Natural killer cell (primary cell): ENCODE results near the gene USP10. TPM values are rescaled to one million over a fixed set of nuclear protein-coding genes. Genes with fewer than 3 reads are reported as not detected.
A peak's percentile ranks its signal among the peaks of the same experiment; 100 is the strongest.

Experiments
- ATAC-seq, 3 donors: fragments of 150-1000 bp in 2 of 3; fragments of 200-7000 bp in 1 of 3; cut with Tn5 transposase; 1 replicate in 1 of 3; 2 replicates in 2 of 3; pipeline ENCODE4 v1.10.0; 2021; ENCODE audit warnings: mild to moderate bottlenecking in 2 of 3, moderate library complexity in 2 of 3
- DNase-seq, 2 donors: peaks; one replicate each; pipeline versions ENCODE4 v3.0.0 to v3.0.0-alpha.2; 2013 to 2021; ENCODE audit warnings: mixed read lengths in 1 of 2
- H3K27ac ChIP-seq: one replicate; pipeline ENCODE4 v1.5.1; 2013; ENCODE audit warnings: mild to moderate bottlenecking, low read length
- H3K27me3 ChIP-seq: one replicate; pipeline ENCODE4 v1.6.1; 2013; ENCODE audit warnings: low read length; ENCODE audit not compliant: control insufficient read depth, insufficient read depth
- H3K36me3 ChIP-seq: one replicate; pipeline ENCODE4 v1.6.1; 2013; ENCODE audit warnings: low read length; ENCODE audit not compliant: control insufficient read depth, insufficient read depth
- H3K4me1 ChIP-seq: one replicate; pipeline ENCODE4 v1.6.1; 2013; ENCODE audit warnings: low read length; ENCODE audit not compliant: control insufficient read depth, insufficient read depth
- H3K4me3 ChIP-seq: one replicate; pipeline ENCODE4 v1.5.1; 2013; ENCODE audit warnings: low read length
- H3K9me3 ChIP-seq: one replicate; pipeline ENCODE4 v1.6.1; 2013; ENCODE audit warnings: low read length; ENCODE audit not compliant: control insufficient read depth, insufficient read depth
- H3K27ac Mint-ChIP-seq, 2 donors: one replicate each; pipeline ENCODE4 v1.8.0; 2022; ENCODE audit warnings: mild to moderate bottlenecking in 2 of 2, mixed read lengths in 2 of 2, moderate library complexity in 1 of 2
- H3K27me3 Mint-ChIP-seq, 2 donors: one replicate each; pipeline ENCODE4 v1.8.0; 2022; ENCODE audit warnings: low read depth in 2 of 2, mixed read lengths in 2 of 2
- H3K36me3 Mint-ChIP-seq: one replicate; pipeline ENCODE4 v1.8.0; 2022; ENCODE audit warnings: mixed read lengths
- H3K4me1 Mint-ChIP-seq, 2 donors: one replicate each; pipeline ENCODE4 v1.8.0; 2022; ENCODE audit warnings: mixed read lengths in 2 of 2
- H3K4me3 Mint-ChIP-seq: one replicate; pipeline ENCODE4 v1.8.0; 2022; ENCODE audit warnings: mild to moderate bottlenecking, moderate library complexity, mixed read lengths
- H3K9me3 Mint-ChIP-seq, 2 donors: one replicate each; pipeline ENCODE4 v1.8.0; 2022; ENCODE audit warnings: mixed read lengths in 2 of 2
- WGBS: methylation state at CpG from one replicate; pipeline ENCODE4 v1.1.7; 2013; ENCODE audit warnings: missing lambda C conversion rate; ENCODE audit not compliant: insufficient coverage; 5-methylcytosine and 5-hydroxymethylcytosine counted together
- intact Hi-C: fragments of 100-400 bp; cut with micrococcal nuclease; formaldehyde crosslinking; loops from one replicate; pipeline ENCODE4 v1.14.2; 2022
- total RNA-seq, 4 donors: library from RNA; stranded (reverse); fragments of 120-200 nt in 1 of 4; gene quantifications; one replicate each; pipeline versions ENCODE4 v1.2.3 to v1.2.4, GENCODE V29; 2013 to 2022
- TF ChIP-seq, protein P1 (sequence below): fragments of 200-600 bp; IDR thresholded peaks from one replicate; pipeline ENCODE4 v1.8.0; 2022; ENCODE audit warnings: antibody characterized with exemption

The USP10 gene
- total RNA-seq, 3 donors from 2014 or later (not counting 1 experiment from before 2014, with no cell fraction given): 78.4 to 103 (median 100) TPM

DNA sequence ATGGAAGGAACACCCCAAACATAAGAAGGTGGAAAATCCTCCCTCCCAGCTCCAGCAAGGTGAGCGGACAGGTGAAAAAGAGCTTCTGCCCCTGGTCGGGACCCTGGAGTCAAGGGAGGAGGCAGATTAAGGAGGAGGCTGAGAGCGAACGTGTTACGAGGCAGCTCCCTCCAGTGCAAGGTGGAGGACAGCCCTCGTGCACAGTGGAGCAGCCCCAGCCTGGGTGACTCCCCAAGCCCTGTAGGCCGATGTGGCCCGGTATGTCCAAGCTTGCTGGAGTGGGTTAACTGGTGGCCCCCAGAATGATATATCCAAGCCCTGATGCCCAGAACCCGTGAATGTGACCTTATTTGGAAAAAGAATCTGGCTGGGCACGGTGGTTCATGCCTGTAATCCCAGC lies 104.5 kb downstream of the USP10 start:
- Mint-ChIP-seq H3K27ac (no peak overlapping the region), H3K4me1 (peaks cover 0 to 5% of the 10 kb centered on the region in 2 donors), H3K27me3 (peaks cover 5 to 12% of the 10 kb centered on the region in 2 donors), H3K9me3 (no peaks in the 10 kb centered on the region), H3K4me3 (no peak overlapping the region), H3K36me3 (no peaks in the 10 kb centered on the region)
- DNase-seq (no peak), ATAC-seq (no peak)
- intact Hi-C loops: no loop called here
- no peaks in the 10 kb centered on the region for H3K9me3 ChIP-seq
- H3K27ac ChIP-seq: no peak overlapping the region
- peaks cover 11% of the 10 kb centered on the region for H3K4me1 ChIP-seq
- WGBS: 91% methylated on average over 10 of the region's 10 CpGs
- TF ChIP-seq, protein P1, sequence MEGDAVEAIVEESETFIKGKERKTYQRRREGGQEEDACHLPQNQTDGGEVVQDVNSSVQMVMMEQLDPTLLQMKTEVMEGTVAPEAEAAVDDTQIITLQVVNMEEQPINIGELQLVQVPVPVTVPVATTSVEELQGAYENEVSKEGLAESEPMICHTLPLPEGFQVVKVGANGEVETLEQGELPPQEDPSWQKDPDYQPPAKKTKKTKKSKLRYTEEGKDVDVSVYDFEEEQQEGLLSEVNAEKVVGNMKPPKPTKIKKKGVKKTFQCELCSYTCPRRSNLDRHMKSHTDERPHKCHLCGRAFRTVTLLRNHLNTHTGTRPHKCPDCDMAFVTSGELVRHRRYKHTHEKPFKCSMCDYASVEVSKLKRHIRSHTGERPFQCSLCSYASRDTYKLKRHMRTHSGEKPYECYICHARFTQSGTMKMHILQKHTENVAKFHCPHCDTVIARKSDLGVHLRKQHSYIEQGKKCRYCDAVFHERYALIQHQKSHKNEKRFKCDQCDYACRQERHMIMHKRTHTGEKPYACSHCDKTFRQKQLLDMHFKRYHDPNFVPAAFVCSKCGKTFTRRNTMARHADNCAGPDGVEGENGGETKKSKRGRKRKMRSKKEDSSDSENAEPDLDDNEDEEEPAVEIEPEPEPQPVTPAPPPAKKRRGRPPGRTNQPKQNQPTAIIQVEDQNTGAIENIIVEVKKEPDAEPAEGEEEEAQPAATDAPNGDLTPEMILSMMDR: no peak
- no peak overlapping the region for H3K4me3 ChIP-seq
- H3K36me3 ChIP-seq: no peaks in the 10 kb centered on the region
- no peaks in the 10 kb centered on the region for H3K27me3 ChIP-seq

DNA sequence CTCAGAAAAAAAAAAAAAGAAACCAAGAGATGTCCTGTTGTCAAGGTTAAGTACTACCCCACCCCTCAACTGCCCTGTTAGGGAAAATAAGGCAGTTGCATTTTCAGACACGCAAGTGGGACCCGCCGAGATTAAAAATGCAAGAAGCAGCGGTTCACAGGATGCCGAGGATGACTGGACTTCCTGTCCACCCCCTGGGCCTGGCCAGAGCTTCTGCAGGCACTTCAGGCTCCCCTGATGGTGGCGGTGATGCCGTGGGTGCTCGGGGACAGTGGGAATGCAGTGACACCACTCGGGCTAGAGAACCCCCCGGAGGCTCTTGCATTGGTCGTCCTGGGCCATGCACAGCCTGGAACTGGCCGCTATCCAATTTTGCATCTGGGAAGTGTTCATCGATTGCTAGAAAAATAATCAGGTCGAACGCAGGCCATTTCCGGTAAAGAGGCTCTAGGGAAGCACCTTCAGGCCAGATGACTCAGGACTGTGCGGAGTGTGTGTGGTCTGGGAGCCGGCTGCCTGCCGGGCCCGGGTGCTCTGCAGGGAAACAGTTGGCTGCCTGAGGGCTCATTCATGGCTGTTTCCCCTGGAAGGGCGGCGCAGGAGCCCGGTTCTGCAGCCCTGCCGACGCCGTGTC lies 106.6 kb downstream of the USP10 start:
- TF ChIP-seq, protein P1: no peak
- WGBS: 59% methylated on average over 26 of the region's 26 CpGs
- no peak overlapping the region for H3K27ac Mint-ChIP-seq

DNA sequence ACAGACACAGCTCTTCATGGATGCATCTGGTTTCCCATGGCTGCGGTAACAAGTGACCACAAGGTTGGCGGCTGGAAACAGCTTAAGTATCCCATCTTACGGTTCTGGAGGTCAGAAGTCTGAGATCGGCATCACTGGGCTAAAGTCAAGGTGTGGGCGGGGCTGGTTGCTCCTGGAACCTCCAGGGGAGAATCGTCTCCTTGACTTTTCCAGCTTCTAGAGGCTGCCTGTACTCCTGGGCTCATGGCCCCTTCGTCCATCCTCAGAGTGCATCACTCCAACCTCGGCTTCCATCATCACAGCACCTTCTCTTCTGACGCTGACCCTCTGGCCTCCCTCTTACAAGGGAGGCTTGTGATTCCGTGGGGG lies 107.1 kb downstream of the USP10 start:
- Histone ChIP-seq H3K4me1 (peaks cover 15% of the 10 kb centered on the region), H3K27me3 (no peaks in the 10 kb centered on the region), H3K9me3 (no peaks in the 10 kb centered on the region), H3K4me3 (no peak overlapping the region), H3K36me3 (no peaks in the 10 kb centered on the region), H3K27ac (no peak overlapping the region)
- 85% methylated on average over 10 of the region's 10 CpGs for WGBS
- no peaks in the 10 kb centered on the region for H3K9me3 Mint-ChIP-seq
- intact Hi-C loops: no loop called here
- no peak overlapping the region for H3K27ac Mint-ChIP-seq
- TF ChIP-seq, protein P1: no peak
- DNase-seq (no peak), ATAC-seq (no peak)
- H3K4me1 Mint-ChIP-seq: peaks cover 0 to 5% of the 10 kb centered on the region in 2 donors
- no peak overlapping the region for H3K4me3 Mint-ChIP-seq
- peaks cover 5 to 12% of the 10 kb centered on the region in 2 donors for H3K27me3 Mint-ChIP-seq
- no peaks in the 10 kb centered on the region for H3K36me3 Mint-ChIP-seq

More for the DNA sequence above, 106.6 kb downstream of the USP10 start:
- Histone ChIP-seq H3K36me3 (no peaks in the 10 kb centered on the region), H3K27ac (no peak overlapping the region), H3K4me1 (peaks cover 15% of the 10 kb centered on the region), H3K27me3 (no peaks in the 10 kb centered on the region), H3K4me3 (no peak overlapping the region), H3K9me3 (no peaks in the 10 kb centered on the region)
- peak in 1 of 2 donors; percentile 21 for DNase-seq
- peaks cover 0 to 5% of the 10 kb centered on the region in 2 donors for H3K4me1 Mint-ChIP-seq
- H3K36me3 Mint-ChIP-seq: no peaks in the 10 kb centered on the region
- intact Hi-C loops: no loop called here
- ATAC-seq: peak in 1 of 3 donors; percentile 42
- peaks cover 5 to 12% of the 10 kb centered on the region in 2 donors for H3K27me3 Mint-ChIP-seq
- H3K4me3 Mint-ChIP-seq: no peak overlapping the region
- no peaks in the 10 kb centered on the region for H3K9me3 Mint-ChIP-seq

DNA sequence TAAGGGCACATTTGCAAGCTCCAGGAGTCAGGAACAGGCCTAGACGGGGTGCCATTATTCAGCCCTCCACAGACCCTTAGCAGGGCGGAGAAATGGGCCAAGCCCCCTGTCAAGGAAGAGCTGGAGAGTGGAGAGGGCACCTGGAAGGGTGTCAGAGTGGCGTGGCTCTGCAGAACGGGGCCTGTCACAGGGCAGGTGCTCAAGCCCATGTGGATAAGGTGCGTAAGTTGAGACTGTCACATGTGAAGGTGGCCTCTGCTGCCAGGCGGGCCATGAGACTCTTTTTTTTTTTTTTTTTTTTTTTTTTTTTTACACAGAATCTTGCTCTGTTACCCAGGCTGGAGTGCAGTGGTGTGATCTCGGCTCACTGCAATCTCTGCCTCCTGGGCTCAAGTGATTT lies 108.0 kb downstream of the USP10 start:
- Histone ChIP-seq H3K4me1 (peaks cover 15% of the 10 kb centered on the region), H3K4me3 (no peak overlapping the region), H3K9me3 (no peaks in the 10 kb centered on the region), H3K27me3 (no peaks in the 10 kb centered on the region), H3K36me3 (no peaks in the 10 kb centered on the region), H3K27ac (no peak overlapping the region)
- H3K27ac Mint-ChIP-seq: no peak overlapping the region
- TF ChIP-seq, protein P1: no peak
- H3K4me3 Mint-ChIP-seq: no peak overlapping the region
- peaks cover 2 to 12% of the 10 kb centered on the region in 2 donors for H3K27me3 Mint-ChIP-seq
- WGBS: 93% methylated on average over 7 of the region's 7 CpGs
- intact Hi-C loops: no loop called here
- DNase-seq: no peak
- no peaks in the 10 kb centered on the region for H3K36me3 Mint-ChIP-seq
- H3K4me1 Mint-ChIP-seq: peaks cover 0 to 5% of the 10 kb centered on the region in 2 donors
- H3K9me3 Mint-ChIP-seq: no peaks in the 10 kb centered on the region
- ATAC-seq: no peak
